ENCODE results near the gene CDC42EP3.

Gene CDC42EP3

DNA sequence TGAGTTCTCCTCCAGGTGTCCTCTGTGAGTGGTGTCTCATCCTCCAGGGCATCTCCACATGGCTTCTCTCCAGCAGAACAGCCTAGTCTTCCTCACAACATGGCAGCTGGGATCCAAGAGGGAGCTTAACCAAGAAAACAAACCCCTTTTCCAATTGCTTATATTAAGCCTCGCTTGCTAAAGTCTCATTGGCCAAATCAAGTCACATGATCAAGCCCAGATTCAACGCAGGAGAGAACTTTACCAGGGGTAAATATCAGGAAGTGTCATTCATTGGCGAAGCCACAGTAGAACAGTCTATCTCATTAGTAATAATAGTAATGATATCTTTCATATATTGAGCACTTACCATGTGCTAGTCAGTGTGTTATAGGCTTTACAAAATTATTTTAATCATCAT, 53.1 kb downstream of the CDC42EP3 start:
- DNase-seq (ENCODE audit: low read depth) = no peak

DNA sequence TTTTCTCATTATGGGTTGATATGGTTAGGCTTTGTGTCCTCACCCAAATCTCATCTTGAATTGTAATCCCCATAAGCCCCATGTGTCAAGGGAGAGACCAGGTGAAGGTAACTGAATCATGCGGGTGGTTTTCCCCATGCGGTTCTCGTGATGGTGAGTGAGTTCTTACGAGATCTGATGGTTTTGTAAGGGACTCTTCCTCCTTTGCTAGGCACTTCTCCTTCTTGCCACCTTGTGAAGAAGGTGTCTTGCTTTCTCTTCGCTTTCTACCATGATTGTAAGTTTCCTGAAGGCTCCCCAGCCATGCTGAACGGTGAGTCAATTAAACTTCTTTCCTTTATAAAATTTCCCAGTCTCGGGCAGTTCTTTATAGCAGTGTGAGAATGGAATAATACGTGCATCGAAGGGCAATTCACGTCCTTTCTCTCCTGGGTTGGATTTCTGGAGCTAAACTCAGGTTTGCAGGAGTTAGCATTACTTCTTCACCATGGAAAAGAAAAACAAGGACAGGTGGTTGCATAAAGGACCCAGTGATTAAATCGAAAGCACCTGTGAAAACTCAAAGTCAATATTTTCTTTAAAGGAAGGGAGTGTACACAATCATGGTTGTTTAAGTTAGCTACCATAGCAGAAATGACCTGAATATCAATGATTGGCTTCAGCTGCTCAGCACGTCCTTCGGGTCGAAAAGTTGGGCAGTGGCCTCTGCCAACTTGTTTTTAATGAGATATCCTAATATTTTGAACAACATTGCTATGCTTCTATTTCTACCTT, 54.1 kb downstream of the CDC42EP3 start:
- no peak for DNase-seq (ENCODE audit: low read depth)

DNA sequence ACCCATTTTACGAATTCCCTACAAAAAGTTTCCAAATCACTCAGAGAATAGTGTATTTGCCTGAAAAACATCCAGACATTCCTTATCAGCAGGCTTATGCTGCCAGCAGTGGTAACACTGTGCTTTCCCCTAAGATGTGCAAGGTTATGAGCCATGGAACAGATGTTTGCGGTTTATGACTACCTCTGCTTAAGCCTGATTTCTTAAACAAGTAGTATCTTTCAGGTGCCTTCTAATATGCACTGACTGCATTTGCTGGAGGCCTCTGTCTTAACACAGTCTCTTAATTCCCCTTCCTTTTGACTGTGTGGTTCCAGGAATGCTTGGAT, 54.8 kb downstream of the CDC42EP3 start:
- DNase-seq (ENCODE audit: low read depth) = no peak

DNA sequence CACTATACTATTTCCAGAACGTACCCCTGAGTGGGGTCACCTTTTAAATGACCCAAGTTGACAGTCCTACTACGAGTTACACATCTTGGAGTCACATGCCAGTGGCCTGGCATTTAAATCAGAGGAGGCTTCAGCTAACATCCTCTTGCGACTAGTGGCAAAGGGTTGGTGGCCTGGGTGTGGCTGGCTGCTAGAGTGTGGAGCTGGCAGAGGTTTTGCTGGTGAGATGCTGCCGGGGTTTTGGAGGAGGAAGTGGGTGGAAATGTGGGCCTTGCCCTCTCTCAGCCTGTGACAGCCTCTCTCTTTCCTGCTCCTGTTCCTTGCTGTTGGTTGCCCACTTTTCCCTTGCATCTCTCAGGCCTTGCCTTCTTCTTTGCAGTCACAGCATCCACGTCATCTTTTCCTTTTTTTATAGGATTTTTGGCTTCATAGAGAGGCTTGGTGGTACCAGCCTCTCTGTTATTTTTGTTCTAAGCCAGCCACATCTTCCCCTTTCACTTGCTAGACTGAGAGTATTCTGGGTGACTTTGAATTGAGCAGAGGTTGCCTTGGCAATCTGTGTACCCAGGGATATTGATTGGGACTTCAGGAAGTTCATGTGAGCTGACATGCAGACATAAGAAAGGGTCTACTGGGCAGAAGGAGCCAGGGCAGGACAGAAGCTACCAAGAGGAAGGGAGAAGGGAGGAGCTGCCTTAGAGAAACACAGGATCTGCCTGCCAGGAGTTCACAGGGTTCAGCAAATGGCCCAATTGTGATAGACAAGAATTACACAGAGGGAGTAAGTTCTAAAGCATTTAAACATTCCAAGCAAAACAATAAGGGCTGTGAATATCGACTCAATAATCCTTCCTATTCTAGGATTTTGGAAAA, 55.4 kb downstream of the CDC42EP3 start:
- no peak for DNase-seq (ENCODE audit: low read depth)

DNA sequence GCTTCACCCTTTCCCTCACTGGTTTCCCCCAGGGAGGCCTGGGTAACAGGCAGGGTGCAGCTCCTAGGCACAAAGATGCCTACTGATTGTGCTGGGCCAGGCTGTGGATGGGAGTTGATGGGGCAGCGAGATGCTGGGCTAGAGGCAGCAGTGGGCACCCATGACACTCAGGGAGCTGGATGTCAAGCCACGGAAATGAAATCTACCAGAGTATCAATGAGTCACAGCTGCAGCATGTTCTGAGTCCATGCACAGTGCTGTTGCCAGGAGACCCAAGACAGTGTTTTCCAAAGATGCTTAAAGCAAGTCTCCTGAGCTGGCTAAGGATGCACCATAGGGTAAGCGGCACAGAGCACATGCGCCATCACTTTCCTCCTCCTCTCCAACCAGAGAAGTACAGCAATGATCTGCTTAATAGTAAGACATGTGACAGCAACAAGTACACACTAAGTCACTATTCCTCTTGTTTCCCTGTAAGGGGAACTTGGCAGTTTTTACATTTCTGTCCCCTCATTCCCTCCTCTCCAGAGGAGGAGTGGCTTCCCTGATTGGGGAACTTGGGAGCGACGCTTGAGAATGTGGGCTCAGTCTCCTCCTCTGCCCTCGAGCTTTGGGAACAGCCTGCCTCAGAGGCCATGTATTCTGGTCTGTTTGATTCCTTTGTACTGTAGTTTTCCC, 57.2 kb downstream of the CDC42EP3 start:
- no peak for DNase-seq (ENCODE audit: low read depth)

DNA sequence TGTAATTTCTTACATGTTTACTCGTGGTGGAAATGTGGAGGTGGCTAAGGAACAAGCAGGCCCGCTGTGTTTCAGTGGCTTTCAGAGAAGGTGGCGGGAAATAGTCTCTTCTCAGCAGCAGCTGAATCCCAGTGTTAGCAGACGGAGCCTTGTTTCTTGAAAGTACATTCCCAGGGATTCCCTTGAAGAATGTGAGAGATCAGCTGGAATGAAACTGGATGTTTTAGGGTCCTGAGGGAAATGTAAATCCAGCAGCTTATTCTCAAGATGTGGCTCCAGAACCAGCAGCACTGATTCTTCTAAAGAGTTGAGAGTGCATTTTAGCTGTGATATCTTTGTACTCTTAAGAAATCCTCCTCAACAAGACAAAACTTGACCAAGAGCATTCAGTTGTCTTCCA, 59.1 kb downstream of the CDC42EP3 start:
- no peak for DNase-seq (ENCODE audit: low read depth)

DNA sequence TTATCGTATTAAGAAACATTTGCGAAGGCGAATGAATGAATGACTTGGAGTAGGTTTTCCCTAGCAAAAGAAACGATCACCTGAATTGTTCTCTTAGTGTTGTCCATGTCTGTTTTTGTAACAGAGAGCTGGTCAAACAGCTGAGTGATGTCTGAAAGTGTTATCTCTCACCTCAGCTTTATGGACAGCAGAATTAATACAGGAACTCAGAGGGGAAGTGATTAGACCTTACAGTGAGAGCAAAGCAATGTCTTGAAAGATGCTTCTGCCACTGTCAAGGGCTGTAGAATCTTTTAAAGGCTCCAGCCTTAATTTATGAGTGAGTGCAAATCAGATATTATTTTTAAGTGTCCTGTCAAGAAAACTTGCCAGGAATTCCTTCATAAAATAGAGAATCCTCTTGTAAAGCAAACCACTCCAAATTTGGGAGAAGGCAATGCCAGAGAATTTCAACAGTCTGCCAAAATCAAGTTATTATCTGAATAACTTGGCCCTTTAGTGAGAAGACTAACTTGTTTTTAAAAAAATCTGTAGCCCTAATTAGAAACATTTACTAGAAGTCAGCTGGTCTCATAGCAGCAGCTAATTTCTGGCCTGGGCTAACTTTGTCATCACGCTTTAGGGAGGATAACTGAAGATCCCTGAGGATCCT, 60.7 kb downstream of the CDC42EP3 start:
- no peak for DNase-seq (ENCODE audit: low read depth)

DNA sequence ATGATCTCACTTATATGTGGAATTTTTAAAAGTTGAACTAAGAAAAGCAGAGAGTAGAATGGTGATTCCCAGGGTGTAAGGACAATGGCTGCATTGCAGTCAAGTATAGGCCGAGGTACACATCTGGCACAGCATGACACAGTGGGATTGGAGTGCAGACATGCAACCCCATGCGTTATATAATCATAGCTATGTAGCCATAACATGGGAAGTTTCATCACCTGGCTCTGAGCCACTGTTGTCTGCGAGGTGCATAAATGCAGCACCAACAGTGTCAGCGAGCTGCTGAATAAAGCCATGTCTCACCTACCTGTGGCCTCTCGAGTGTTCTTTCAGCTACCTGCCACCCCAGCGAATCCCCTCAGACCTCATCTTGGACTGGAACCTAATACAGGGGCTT, 61.7 kb downstream of the CDC42EP3 start:
- no peak for DNase-seq (ENCODE audit: low read depth)

DNA sequence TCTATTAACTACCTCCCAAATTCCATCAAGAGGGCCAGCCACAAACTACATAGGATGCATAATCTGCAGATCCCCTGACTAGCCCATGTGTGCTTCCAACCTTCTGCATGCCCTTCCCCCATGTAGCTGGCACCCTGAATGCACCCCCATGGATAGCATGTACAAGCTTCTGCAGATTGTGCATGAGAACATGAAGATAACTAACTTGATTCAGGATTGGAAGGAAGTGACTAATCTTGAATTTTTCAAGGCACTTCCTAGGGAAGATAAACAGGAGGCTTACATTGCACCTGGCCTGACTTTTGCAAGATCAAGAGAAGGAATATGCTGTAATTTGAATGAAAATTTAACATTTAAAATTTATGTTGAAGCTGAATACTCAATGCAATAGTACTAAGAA, 66.7 kb downstream of the CDC42EP3 start:
- no peak for DNase-seq (ENCODE audit: low read depth)

DNA sequence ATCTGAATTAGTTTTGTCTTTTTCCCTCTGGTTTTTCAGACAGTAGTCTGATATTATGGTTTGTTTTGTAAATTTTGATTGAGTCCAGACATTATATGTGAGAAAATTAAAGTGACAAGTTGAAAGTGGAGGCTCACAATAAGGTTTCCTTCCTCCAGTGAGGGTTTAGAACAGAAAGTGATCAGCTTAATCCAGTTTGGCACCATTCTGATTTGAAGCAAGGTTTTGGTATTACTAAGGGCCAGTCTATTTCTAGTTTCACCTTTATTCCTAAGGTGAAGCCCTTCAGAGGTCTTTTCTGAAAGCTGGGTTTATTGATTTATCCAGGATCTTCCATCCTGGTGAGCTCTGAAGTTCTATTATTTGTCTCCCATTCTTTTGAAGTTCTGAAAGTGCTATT, 68.7 kb downstream of the CDC42EP3 start:
- DNase-seq (ENCODE audit: low read depth) = no peak

DNA sequence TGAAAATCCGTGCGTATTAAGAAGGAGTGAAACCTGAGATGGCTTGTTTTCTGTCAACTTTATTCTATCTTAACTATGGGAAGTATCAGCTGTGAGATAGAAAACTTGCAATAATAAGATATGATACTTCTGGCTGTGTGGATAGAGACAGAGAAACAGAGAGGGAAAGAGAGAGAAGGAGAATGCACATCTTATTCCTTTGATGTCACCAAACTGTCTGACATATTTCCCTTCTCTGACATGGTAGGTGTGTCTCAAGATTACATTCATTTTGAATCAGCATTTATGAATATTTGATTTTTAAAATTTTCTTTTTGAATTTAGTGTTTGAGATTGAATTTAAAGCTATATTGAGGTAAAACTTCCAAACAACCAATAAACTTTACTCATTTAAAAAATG, 69.4 kb downstream of the CDC42EP3 start:
- DNase-seq (ENCODE audit: low read depth) = no peak

DNA sequence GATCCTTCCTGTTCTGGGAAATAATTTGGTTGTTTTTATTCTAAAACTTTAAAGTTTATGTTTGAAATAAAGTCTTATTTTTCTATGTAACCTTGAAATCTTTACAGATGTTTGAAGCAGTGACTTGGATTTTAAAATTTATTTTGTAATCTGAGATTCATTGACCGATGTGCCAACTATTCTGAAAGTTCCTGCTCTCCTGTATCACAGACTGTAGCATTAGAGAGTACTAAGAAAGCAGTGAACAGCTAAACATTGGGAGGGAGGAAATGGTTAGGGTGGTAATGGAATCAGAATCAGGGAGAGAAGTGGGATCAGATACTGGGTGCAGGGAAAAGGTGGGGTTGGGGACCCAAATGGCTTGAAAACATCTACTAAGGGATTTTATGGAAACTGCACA, 69.9 kb downstream of the CDC42EP3 start:
- DNase-seq (ENCODE audit: low read depth) = no peak

DNA sequence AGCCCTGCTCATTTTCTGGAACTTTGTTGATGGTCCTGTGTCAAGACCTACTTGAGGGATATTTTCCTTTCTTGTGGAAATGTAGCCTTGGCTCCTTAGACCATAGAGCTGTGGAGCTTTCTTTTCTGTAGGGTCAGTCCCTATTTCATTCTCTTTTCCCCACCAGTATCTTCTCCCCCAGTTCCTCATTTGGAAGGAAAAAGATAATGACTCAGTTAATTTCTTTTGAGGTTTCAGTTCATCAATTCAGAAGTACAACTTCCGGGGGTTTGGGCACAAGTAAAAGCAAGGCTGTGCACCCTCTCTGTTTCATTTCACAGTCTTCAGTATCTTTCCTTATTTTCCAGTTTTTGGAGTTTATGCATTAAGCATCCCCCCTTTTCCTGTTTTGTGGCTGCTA, 70.7 kb downstream of the CDC42EP3 start:
- DNase-seq (ENCODE audit: low read depth) = no peak

DNA sequence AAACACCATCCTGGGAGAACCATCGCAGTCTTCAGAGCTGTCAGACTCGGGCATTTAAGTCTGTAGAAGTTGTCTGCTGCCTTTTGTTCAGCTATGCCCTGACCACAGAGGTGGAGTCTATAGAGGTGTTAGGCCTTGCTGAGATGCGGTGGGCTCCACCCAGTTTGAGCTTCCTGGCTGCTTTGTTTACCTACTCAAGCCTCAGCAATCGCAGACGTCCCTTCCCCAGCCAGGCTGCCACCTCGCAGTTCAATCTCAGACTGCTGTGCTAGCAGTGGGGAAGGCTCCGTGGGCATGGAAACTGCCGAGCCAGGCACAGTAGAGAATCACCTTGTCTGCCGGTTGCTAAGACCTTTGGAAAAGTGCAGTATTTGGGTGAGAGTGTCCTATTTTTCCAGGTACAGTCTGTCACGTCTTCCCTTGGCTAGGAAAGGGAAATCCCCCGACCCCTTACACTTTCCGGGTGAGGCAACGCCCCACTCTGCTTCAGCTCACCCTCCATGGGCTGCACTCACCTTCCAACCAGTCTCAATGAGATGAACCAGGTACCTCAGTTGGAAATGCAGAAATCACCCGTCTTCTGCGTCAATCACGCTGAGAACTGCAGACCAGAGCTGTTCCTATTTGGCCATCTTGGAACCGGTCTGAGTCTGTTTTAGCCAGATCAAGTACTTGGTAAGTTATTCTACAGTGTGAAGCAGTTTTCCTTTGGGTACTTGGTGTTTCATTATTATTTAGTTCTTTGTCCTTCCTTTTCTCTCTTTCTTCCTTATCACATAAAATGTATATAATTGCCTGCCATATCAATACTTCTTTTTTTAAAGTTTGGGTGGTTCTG, 71.5 kb downstream of the CDC42EP3 start:
- DNase-seq (ENCODE audit: low read depth) = no peak

DNA sequence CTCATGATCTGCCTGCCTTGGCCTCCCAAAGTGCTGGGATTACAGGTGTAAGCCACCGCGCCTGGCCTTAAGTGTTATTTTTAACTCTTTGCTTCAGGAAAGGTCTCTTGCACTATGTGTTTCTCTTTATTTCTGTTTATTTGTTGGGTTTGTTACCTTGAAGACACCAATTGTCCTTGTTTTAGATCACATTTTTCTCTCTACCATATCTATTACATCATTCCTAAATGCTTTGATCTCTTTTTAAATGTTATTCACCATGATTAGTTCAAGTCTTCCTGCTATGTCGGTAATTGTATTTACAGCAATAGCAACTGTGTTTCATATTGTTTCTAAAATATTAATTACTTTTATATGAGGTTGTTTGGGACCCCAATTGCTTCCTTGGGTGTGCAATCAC, 77.7 kb downstream of the CDC42EP3 start:
- no peak for DNase-seq (ENCODE audit: low read depth)

DNA sequence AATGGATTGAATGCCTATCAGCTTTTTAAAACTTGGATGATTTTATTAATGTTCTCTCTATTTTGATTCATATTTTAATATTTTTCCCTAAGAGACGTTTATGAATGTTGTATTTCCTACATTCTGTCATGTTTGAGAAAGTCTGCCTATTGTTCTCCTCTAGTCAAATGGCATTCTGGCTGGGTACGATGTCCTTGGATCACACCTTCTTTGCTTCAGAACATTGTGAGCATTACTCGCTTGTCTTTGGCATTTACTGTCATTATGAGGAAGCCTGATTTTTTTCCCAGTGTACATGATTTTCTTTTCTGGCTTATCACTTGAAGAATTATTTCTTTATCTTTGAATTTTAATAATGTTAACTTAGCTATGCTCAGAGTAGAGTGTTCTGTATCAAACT, 78.4 kb downstream of the CDC42EP3 start:
- no peak for DNase-seq (ENCODE audit: low read depth)
